NCI-H1092 (cell line): ENCODE measurements around the gene CD3G.

Experiments
- DNase-seq: peaks from one replicate; lab custom pipeline; 2025; lab: John Stamatoyannopoulos, UW

CD3G gene

GRCh38 chr11:118325283-118325682 is 18.9 kb upstream of the CD3G start:
- no peak for DNase-seq

- DNase-seq: no peak
Observed at GRCh38 chr11:118328745-118329144, 15.4 kb upstream of the CD3G start.

GRCh38 chr11:118334745-118335144 is 9.4 kb upstream of the CD3G start:
- no peak for DNase-seq

- DNase-seq: no peak
Observed at GRCh38 chr11:118338637-118339061, 5.5 kb upstream of the CD3G start.

GRCh38 chr11:118339281-118339961 is 4.7 kb upstream of the CD3G start:
- DNase-seq: no peak

- no peak for DNase-seq
Observed at GRCh38 chr11:118340449-118340848, 3.7 kb upstream of the CD3G start.

GRCh38 chr11:118341261-118341660 is 2.9 kb upstream of the CD3G start:
- DNase-seq: no peak

GRCh38 chr11:118341815-118342489 is 2.2 kb upstream of the CD3G start:
- DNase-seq: no peak

- DNase-seq: no peak
Observed at GRCh38 chr11:118342503-118343161, 1.5 kb upstream of the CD3G start, which contains the start of gene CD3D. TSS of gene CD3D (minus strand) at chr11:118342705. CDS start at chr11:118342607, 98 bp downstream.

GRCh38 chr11:118343248-118343647 is 896 bp upstream of the CD3G start:
- no peak for DNase-seq

- DNase-seq: no peak
Observed at GRCh38 chr11:118349475-118349874, 5.3 kb downstream of the CD3G start.

- DNase-seq: no peak
Observed at GRCh38 chr11:118353084-118353710, 9.1 kb downstream of the CD3G start.

GRCh38 chr11:118358071-118358470 is 13.9 kb downstream of the CD3G start:
- no peak for DNase-seq

GRCh38 chr11:118359295-118359958 is 15.3 kb downstream of the CD3G start, which contains the start of gene UBE4A:
TSS of gene UBE4A (plus strand) at chr11:118359600. CDS start at chr11:118365081, 5,481 bp downstream.
- peak; percentile 98 for DNase-seq

- DNase-seq: no peak
Observed at GRCh38 chr11:118364956-118365615, 20.9 kb downstream of the CD3G start.

- DNase-seq: no peak
Observed at GRCh38 chr11:118366287-118366686, 22.1 kb downstream of the CD3G start.

- no peak for DNase-seq
Observed at GRCh38 chr11:118370774-118371173, 26.6 kb downstream of the CD3G start.

GRCh38 chr11:118373263-118373662 is 29.1 kb downstream of the CD3G start:
- DNase-seq: no peak

GRCh38 chr11:118373871-118374270 is 29.7 kb downstream of the CD3G start:
- no peak for DNase-seq

- DNase-seq: no peak
Observed at GRCh38 chr11:118374729-118375128, 30.6 kb downstream of the CD3G start.

GRCh38 chr11:118375978-118376377 is 31.8 kb downstream of the CD3G start:
- DNase-seq: no peak
